HG03066 (cell line): ENCODE results near the gene SDCCAG8.
A peak's percentile ranks its signal among the peaks of the same experiment; 100 is the strongest.

ENCODE experiments used
- ATAC-seq: cut with Tn5 transposase; IDR thresholded peaks from one replicate; pipeline ENCODE4 v1.9.1; 2021; ENCODE audit warnings: low read depth; ENCODE audit not compliant: unreplicated experiment

The SDCCAG8 gene

GRCh38 chr1:243495442-243496186 is 239.8 kb downstream of the SDCCAG8 start:
- ATAC-seq: no peak

- no peak for ATAC-seq
Observed at GRCh38 chr1:243496187-243496646, 240.4 kb downstream of the SDCCAG8 start.

- ATAC-seq: no peak
Observed at GRCh38 chr1:243496806-243497205, 241.0 kb downstream of the SDCCAG8 start.

- ATAC-seq: no peak
Observed at GRCh38 chr1:243497939-243498681, 242.3 kb downstream of the SDCCAG8 start.

GRCh38 chr1:243499248-243499647 is 243.4 kb downstream of the SDCCAG8 start:
- no peak for ATAC-seq

- no peak for ATAC-seq
Observed at GRCh38 chr1:243499711-243500110, 243.9 kb downstream of the SDCCAG8 start.

DNA sequence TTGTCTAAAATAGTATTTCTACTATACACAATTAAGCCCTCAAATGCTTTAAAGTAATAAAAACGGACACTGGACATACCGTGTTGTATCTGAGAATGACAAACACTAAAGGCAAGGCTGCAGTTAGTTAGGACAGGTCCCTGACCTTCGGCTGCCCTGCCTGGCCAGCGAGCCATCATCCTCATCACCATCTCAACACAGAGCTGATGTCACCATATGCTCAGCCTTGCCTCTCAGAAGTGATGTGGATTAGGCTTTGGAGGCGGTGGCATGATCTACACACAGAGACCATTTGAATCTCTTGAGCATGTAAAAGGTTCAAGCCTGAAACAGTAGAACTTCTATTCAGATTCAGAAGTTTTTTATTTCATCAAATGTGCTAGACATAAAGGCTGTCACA is 244.7 kb downstream of the SDCCAG8 start:
- no peak for ATAC-seq

DNA sequence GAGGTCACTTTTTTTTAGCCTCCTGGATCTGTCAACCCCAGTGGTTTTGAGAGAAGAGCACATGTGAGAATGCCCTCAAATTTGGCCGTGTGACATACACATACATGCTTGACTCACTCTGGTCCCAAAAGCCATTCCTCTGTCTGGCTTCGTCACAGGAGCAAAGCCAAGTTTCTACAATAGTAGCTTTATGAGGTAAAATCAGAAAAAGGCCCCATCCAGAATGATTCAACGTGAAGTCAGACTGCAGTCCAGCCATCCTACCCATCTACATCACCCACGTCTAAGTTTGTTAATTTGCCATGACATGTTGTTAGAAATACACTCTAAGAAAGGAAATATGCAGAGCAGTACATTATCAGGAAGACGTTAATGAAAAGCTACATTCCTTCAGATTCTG is 245.2 kb downstream of the SDCCAG8 start:
- no peak for ATAC-seq

DNA sequence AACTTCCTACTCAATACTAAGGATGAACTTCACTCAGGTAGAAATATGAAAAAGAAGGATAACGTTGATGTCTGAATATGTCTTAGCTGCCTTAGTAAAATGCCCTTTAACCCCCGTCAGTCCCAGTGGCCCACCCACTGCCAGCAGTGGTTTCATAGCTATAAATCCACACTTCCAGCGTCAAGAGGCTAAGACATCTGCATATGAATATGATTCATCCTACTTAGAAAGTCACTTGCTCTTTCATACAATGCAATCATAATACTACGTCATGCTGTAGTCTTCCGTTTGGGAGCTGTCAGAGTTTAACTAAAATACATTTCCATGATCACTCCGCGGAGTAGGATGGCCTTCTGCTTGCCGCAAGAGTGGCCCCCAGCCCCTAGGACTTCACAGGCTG is 247.3 kb downstream of the SDCCAG8 start:
- no peak for ATAC-seq

DNA sequence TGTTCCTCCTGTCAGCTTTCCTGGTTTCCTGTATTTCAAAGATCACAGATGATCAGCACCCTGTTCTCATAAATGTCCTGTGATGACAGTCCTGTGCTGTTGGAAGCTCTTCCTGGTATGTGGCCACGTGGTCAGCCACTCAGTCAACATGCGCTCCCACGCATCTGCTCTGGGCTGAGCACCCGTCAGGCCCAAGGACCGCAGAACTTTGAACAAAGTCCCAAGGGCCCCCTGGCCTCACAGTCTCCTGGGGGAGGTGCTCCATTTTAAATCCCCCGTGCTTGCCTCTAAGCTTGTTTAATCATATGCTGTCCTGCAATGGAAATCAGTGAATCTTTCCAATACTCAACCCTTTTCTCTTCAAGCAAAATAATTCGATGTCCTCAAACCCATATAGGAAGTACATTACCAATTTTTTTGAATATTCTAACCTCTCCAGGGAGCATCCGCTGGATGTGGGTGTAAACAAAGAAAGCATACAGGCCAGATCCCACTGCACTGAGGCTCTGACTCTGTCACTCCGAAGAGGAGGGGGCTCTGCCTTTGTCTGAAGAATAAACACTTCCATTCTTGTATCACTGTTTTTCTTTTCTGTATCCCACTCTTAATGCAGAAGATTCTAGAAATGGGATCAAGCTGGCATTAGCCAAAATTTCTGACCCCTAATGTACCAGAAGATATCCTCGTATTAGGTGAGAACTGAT is 250.3 kb downstream of the SDCCAG8 start:
- no peak for ATAC-seq

- no peak for ATAC-seq
Observed at GRCh38 chr1:243507001-243507671, 251.3 kb downstream of the SDCCAG8 start.

GRCh38 chr1:243507672-243508302 is 251.9 kb downstream of the SDCCAG8 start:
- no peak for ATAC-seq

GRCh38 chr1:243508303-243508713 is 252.5 kb downstream of the SDCCAG8 start:
- peak; percentile 77 for ATAC-seq

DNA sequence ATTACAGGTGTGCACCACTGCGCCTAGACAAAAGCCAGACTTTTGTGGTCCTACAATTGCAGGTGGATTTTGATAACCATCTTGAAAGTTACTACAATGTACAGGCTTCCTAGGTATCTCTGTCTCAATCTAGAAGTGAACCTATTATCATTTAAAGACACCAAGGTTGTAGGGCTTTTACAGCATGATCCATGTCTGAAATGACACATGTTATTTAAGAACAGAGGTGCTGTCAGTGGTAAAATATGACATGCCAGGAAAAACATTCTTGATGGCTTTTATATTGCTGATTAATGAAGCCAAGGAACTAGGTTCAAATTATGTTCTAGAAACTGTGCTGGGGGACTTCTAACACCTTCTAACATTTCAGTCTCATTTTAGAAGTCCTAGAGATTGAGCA is 253.1 kb downstream of the SDCCAG8 start:
- no peak for ATAC-seq

DNA sequence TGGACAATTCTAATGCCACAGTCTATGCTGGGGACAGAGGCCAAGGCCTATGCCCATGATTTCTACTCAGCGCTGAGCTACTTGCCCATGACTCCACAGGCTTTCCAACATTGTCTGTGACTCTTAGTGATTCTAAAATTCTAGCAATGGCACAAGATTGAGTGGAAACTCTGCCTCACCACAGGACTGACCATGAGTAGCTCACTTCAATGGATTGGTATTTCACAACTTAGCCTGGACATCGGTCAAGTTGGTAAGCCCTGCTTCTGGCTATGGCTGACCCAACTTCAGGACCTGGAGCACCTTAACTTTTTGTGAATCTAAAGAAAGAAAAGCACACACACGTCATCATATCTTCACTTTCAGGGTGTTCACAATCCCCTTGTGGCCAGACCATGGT is 255.1 kb downstream of the SDCCAG8 start:
- ATAC-seq: no peak

GRCh38 chr1:243513726-243514491 is 258.1 kb downstream of the SDCCAG8 start:
- ATAC-seq: peak; percentile 72

GRCh38 chr1:243514927-243515326 is 259.1 kb downstream of the SDCCAG8 start:
- ATAC-seq: no peak

- no peak for ATAC-seq
Observed at GRCh38 chr1:243520831-243521230, 265.0 kb downstream of the SDCCAG8 start.

DNA sequence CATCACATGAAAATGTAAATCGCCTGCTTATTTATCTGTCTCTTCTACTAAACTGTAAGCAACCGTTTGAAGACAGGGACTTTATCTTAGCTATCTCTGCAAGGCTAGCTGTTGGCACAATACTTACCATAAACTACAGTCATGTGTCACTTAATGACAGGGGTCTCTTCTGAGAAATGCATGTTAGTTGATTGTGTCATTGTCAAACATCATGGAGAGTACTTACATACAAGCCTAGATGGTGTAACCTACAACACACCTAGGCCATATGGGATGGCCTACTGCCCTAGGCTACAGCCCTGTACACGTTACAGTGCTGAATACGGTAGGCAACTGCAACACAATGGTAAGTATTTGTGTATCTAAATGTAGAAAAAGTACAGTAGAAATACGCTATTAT is 267.9 kb downstream of the SDCCAG8 start:
- no peak for ATAC-seq

DNA sequence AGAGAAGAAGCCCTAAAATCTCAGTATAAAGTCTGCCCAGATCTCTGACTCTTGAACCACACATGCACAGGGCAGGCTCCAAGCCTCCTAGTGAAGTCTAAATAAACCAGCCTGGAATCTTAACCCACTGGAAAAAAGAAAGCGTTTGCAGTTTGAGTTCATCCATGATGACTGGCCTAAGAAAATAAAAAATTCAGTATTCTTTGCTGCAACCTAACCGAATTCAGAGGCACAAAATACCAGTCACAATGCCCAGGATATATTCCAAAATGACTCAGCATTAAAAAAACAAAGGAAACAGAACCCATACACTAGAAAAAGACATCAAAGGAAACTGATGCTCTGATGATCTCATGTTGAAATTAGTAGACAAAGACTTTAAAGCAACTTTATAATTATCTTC is 269.2 kb downstream of the SDCCAG8 start:
- ATAC-seq: no peak
